ENCODE measurements around the gene TEKT3. TPM values are rescaled to one million over a fixed set of nuclear protein-coding genes. Genes with fewer than 3 reads are reported as not detected.

The TEKT3 gene
- total and polyA plus RNA-seq, 7 donors: 0.05 to 0.97 (median 0.38) TPM; not detected in 3

- no peaks in the 10 kb centered on the region for H3K27me3 ChIP-seq (ENCODE audit: insufficient read depth in 3 of 3, low read length in 2 of 3)
- no peak for DNase-seq
- intact Hi-C loops (cut with DNase I): no loop called here
- no peaks in the 10 kb centered on the region for H3K4me1 ChIP-seq
- no peaks in the 10 kb centered on the region for H3K36me3 ChIP-seq (ENCODE audit: insufficient read depth in 1 of 2, low read depth in 1 of 2)
- WGBS, 3 donors: 74 to 78% (median 75%) methylated on average over 6 of the region's 6 CpGs
- H3K4me3 ChIP-seq: no peak overlapping the region
- H3K9me3 ChIP-seq: no peaks in the 10 kb centered on the region
- no peak for TF ChIP-seq CTCF (IDR thresholded peaks at IDR 0.05)
- H3K27ac ChIP-seq: no peak overlapping the region
- ATAC-seq: no peak
Observed at GRCh38 chr17:15290605-15291004, 50.8 kb downstream of the TEKT3 start.

- intact Hi-C loops (cut with DNase I): no loop called here
- 82 to 85% (median 83%) methylated on average over 22 of the region's 22 CpGs for WGBS, 3 donors
- no peak for TF ChIP-seq CTCF (IDR thresholded peaks at IDR 0.05)
Observed at GRCh38 chr17:15289285-15290183, 51.9 kb downstream of the TEKT3 start.

GRCh38 chr17:15288859-15289258 lies 52.5 kb downstream of the TEKT3 start:
- Histone ChIP-seq H3K4me3 (no peak overlapping the region), H3K4me1 (no peaks in the 10 kb centered on the region), H3K27ac (no peak overlapping the region), H3K27me3 (ENCODE audit: insufficient read depth in 3 of 3, low read length in 2 of 3) (no peaks in the 10 kb centered on the region), H3K9me3 (no peaks in the 10 kb centered on the region), H3K36me3 (ENCODE audit: insufficient read depth in 1 of 2, low read depth in 1 of 2) (no peaks in the 10 kb centered on the region)
- DNase-seq: no peak
- no peak for TF ChIP-seq CTCF (IDR thresholded peaks at IDR 0.05)
- WGBS, 3 donors: 73 to 86% (median 79%) methylated on average over 1 of the region's 1 CpG
- intact Hi-C loops (cut with DNase I): no loop called here
- no peak for ATAC-seq

More at GRCh38 chr17:15289285-15290183, 51.9 kb downstream of the TEKT3 start:
- no peak overlapping the region for H3K4me3 ChIP-seq
- no peak overlapping the region for H3K27ac ChIP-seq
- DNase-seq (no peak), ATAC-seq (no peak)
- no peaks in the 10 kb centered on the region for H3K27me3 ChIP-seq (ENCODE audit: insufficient read depth in 3 of 3, low read length in 2 of 3)
- no peaks in the 10 kb centered on the region for H3K4me1 ChIP-seq
- H3K36me3 ChIP-seq (ENCODE audit: insufficient read depth in 1 of 2, low read depth in 1 of 2): no peaks in the 10 kb centered on the region
- no peaks in the 10 kb centered on the region for H3K9me3 ChIP-seq

- intact Hi-C loops (cut with DNase I): no loop called here
- H3K9me3 ChIP-seq: no peaks in the 10 kb centered on the region
- H3K4me1 ChIP-seq: no peaks in the 10 kb centered on the region
- no peak for TF ChIP-seq CTCF (IDR thresholded peaks at IDR 0.05)
- H3K27me3 ChIP-seq (ENCODE audit: insufficient read depth in 3 of 3, low read length in 2 of 3): no peaks in the 10 kb centered on the region
- DNase-seq: peak in 1 of 2 donors; percentile 37
- no peak overlapping the region for H3K4me3 ChIP-seq
- 50 to 56% (median 51%) methylated on average over 4 of the region's 4 CpGs for WGBS, 3 donors
- no peak for ATAC-seq
- no peaks in the 10 kb centered on the region for H3K36me3 ChIP-seq (ENCODE audit: insufficient read depth in 1 of 2, low read depth in 1 of 2)
- no peak overlapping the region for H3K27ac ChIP-seq
Observed at GRCh38 chr17:15287538-15288267, 53.7 kb downstream of the TEKT3 start.
